ENCODE data around the gene TSHZ2.

- TF ChIP-seq CTCF (IDR thresholded peaks at IDR 0.05; ENCODE audit: poor library complexity, severe bottlenecking) (no peak), MXI1 (conservative IDR thresholded peaks at IDR 0.05; ENCODE audit: poor library complexity, severe bottlenecking) (no peak), EZH2 (IDR thresholded peaks at IDR 0.05; ENCODE audit: borderline replicate concordance, insufficient read depth, low read length, poor library complexity, severe bottlenecking) (no peak)
These were observed 161.0 kb downstream of the TSHZ2 start for GRCh38 chr20:53133125-53133524.
